ENCODE data around the gene CD300LF. TPM values are rescaled to one million over a fixed set of nuclear protein-coding genes. Genes with fewer than 3 reads are reported as not detected.

CD300LF gene
- polyA plus RNA-seq, 3 donors: 112 to 184 (median 175) TPM

DNA sequence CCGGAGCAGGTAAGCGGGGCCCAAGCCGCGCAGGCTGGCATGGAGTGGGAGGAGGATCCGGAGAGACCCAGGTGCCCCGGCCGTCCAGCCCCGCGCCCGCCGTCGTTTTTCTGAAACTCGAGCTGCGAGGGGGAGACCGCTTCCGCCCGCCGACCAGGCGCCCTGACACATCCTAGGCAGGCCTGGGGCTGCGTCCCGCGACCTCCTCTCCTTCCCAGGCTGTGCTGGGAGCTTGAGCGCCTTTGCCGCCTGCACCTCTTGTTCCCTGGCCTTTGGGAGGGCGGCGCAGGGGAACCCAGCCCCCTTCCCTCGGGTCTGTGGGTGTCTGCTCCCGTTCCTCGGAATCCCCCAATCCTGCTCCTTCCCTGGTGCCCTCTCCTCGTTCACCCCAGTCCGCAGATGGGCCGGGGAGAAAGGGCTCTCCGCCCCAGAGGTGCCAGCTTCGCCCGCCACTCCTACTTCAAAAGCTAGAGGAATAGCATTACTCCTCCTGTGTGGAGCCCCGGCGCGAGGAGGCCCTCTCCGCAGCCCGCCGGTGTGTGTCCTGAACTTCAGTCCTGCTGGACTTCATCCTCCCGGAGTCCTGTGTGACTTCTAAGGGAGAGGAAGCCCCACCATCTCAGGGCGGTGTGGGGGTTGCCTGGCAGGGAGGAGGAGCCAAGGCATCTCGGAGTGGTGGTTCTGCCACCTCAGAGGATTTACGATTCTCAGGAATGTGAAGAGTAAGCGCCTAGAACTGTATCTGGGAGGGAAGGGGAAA is 36.7 kb upstream of the CD300LF start:
- H3K4me1 Mint-ChIP-seq: peaks cover 71% of the 10 kb centered on the region
- Histone ChIP-seq H3K4me1 (ENCODE audit: control insufficient read depth in 1 of 2, insufficient read depth in 2 of 2, low read length in 2 of 2) (peaks cover 62 to 84% of the 10 kb centered on the region in 2 donors), H3K27ac (ENCODE audit: low read depth in 1 of 2, low read length in 2 of 2) (peak overlapping the region; percentile 10 to 87), H3K36me3 (replicated peaks in 1 of 2; ENCODE audit: control insufficient read depth in 1 of 2, insufficient read depth in 2 of 2, low read length in 2 of 2) (peaks cover 0 to 10% of the 10 kb centered on the region in 2 donors), H3K4me3 (replicated peaks in 1 of 3; ENCODE audit: low read depth in 2 of 3, low read length in 3 of 3) (peak overlapping the region; percentile 91 to 98 (median 97)), H2AFZ (ENCODE audit: insufficient read depth, low read depth, low read length, poor library complexity, severe bottlenecking) (peak overlapping the region; percentile 62), H4K20me1 (ENCODE audit: insufficient read depth, low read length) (peaks cover 59% of the 10 kb centered on the region), H3K9me3 (replicated peaks in 1 of 2; ENCODE audit: control insufficient read depth in 1 of 2, insufficient read depth in 1 of 2, low read length in 2 of 2) (no peaks in the 10 kb centered on the region), H3K27me3 (ENCODE audit: control insufficient read depth in 2 of 2, insufficient read depth in 2 of 2, low read length in 2 of 2) (no peaks in the 10 kb centered on the region), H3K4me2 (replicated peaks; ENCODE audit: extremely low read depth, low read length, poor library complexity, severe bottlenecking) (peak overlapping the region; percentile 82), H3K79me2 (ENCODE audit: insufficient read depth, low read length) (peaks cover 73% of the 10 kb centered on the region), H3K9ac (ENCODE audit: insufficient read depth, low read length, poor library complexity, severe bottlenecking) (peak overlapping the region; percentile 92)
- no peaks in the 10 kb centered on the region for H3K27me3 Mint-ChIP-seq (ENCODE audit: low read depth in 3 of 3)
- intact Hi-C loops (cut with micrococcal nuclease): loop anchor here (2.0 to 10.0 kb wide), 3 partner anchors 13 to 205 kb away; partner anchors contain the start of gene RAB37 (in 1 of the 2)
- TF ChIP-seq, protein P1, sequence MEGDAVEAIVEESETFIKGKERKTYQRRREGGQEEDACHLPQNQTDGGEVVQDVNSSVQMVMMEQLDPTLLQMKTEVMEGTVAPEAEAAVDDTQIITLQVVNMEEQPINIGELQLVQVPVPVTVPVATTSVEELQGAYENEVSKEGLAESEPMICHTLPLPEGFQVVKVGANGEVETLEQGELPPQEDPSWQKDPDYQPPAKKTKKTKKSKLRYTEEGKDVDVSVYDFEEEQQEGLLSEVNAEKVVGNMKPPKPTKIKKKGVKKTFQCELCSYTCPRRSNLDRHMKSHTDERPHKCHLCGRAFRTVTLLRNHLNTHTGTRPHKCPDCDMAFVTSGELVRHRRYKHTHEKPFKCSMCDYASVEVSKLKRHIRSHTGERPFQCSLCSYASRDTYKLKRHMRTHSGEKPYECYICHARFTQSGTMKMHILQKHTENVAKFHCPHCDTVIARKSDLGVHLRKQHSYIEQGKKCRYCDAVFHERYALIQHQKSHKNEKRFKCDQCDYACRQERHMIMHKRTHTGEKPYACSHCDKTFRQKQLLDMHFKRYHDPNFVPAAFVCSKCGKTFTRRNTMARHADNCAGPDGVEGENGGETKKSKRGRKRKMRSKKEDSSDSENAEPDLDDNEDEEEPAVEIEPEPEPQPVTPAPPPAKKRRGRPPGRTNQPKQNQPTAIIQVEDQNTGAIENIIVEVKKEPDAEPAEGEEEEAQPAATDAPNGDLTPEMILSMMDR (IDR thresholded peaks at IDR 0.05): no peak
- WGBS (ENCODE audit: insufficient coverage): under 1% methylated on average over 41 of the region's 46 CpGs
- H3K36me3 Mint-ChIP-seq: peaks cover 20 to 24% of the 10 kb centered on the region in 2 donors
- DNase-seq: no peak
- H3K4me3 Mint-ChIP-seq: peak overlapping the region; percentile 99 to 100
- peak overlapping the region; percentile 80 to 94 (median 86) for H3K27ac Mint-ChIP-seq
- H3K9me3 Mint-ChIP-seq: peaks cover 0 to 2% (median 0%) of the 10 kb centered on the region in 7 donors

DNA sequence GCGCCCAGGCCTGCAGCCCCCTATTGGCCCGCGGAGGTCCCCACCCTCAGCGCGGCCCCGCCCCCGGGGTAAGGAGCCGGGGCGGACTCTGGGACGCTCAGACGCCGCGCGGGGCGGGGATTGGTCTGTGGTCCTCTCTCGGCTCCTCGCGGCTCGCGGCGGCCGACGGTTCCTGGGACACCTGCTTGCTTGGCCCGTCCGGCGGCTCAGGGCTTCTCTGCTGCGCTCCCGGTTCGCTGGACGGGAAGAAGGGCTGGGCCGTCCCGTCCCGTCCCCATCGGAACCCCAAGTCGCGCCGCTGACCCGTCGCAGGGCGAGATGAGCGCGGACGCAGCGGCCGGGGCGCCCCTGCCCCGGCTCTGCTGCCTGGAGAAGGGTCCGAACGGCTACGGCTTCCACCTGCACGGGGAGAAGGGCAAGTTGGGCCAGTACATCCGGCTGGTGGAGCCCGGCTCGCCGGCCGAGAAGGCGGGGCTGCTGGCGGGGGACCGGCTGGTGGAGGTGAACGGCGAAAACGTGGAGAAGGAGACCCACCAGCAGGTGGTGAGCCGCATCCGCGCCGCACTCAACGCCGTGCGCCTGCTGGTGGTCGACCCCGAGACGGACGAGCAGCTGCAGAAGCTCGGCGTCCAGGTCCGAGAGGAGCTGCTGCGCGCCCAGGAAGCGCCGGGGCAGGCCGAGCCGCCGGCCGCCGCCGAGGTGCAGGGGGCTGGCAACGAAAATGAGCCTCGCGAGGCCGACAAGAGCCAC is 36.0 kb upstream of the CD300LF start, which contains the start of gene NHERF1:
Gene NHERF1 (plus strand): TSS at position 100 of the 750 bp plus-strand sequence. CDS start 219 bp downstream, at position 319.
- peaks cover 23 to 27% of the 10 kb centered on the region in 2 donors for H3K36me3 Mint-ChIP-seq
- peak within 1 kb of the TSS; percentile 92 for H3K9ac ChIP-seq (ENCODE audit: insufficient read depth, low read length, poor library complexity, severe bottlenecking)
- peak within 1 kb of the TSS; percentile 82 for H3K4me2 ChIP-seq (replicated peaks; ENCODE audit: extremely low read depth, low read length, poor library complexity, severe bottlenecking)
- H3K27me3 Mint-ChIP-seq (ENCODE audit: low read depth in 3 of 3): no peaks in the 10 kb centered on the region
- H3K27ac Mint-ChIP-seq: peak within 1 kb of the TSS; percentile 80 to 94 (median 86)
- H3K9me3 ChIP-seq (replicated peaks in 1 of 2; ENCODE audit: control insufficient read depth in 1 of 2, insufficient read depth in 1 of 2, low read length in 2 of 2): no peaks in the 10 kb centered on the region
- H4K20me1 ChIP-seq (ENCODE audit: insufficient read depth, low read length): peaks cover 52% of the 10 kb centered on the region
- peaks cover 70 to 86% of the 10 kb centered on the region in 2 donors for H3K4me1 ChIP-seq (ENCODE audit: control insufficient read depth in 1 of 2, insufficient read depth in 2 of 2, low read length in 2 of 2)
- peaks cover 73% of the 10 kb centered on the region for H3K4me1 Mint-ChIP-seq
- peaks cover 71% of the 10 kb centered on the region for H3K79me2 ChIP-seq (ENCODE audit: insufficient read depth, low read length)
- DNase-seq: peak; percentile 89 to 91 (median 90)
- peak within 1 kb of the TSS; percentile 99 to 100 for H3K4me3 Mint-ChIP-seq
- H3K36me3 ChIP-seq (replicated peaks in 1 of 2; ENCODE audit: control insufficient read depth in 1 of 2, insufficient read depth in 2 of 2, low read length in 2 of 2): peaks cover 0 to 10% of the 10 kb centered on the region in 2 donors
- H2AFZ ChIP-seq (ENCODE audit: insufficient read depth, low read depth, low read length, poor library complexity, severe bottlenecking): peak within 1 kb of the TSS; percentile 62
- H3K4me3 ChIP-seq (replicated peaks in 1 of 3; ENCODE audit: low read depth in 2 of 3, low read length in 3 of 3): peak within 1 kb of the TSS; percentile 91 to 98 (median 97)
- H3K9me3 Mint-ChIP-seq: peaks cover 0 to 2% (median 0%) of the 10 kb centered on the region in 7 donors
- no peaks in the 10 kb centered on the region for H3K27me3 ChIP-seq (ENCODE audit: control insufficient read depth in 2 of 2, insufficient read depth in 2 of 2, low read length in 2 of 2)
- H3K27ac ChIP-seq (ENCODE audit: low read depth in 1 of 2, low read length in 2 of 2): peak within 1 kb of the TSS; percentile 18 to 87
- whole genome bisulfite sequencing (ENCODE audit: insufficient coverage): under 1% methylated on average over 90 of the region's 90 CpGs
- intact Hi-C loops (cut with micrococcal nuclease): loop anchor here (2.0 to 10.0 kb wide), 2 partner anchors 30 to 206 kb away; no protein-coding TSS in a partner anchor
- TF ChIP-seq, protein P1 (IDR thresholded peaks at IDR 0.05): no peak

Data from CD14-positive monocyte (primary cell).